HG02885 (cell line): Measurements from ENCODE around the gene CASZ1.

Source experiments
- ATAC-seq: cut with Tn5 transposase; IDR thresholded peaks from one replicate; pipeline ENCODE4 v1.9.1; 2021; ENCODE audit warnings: mild to moderate bottlenecking; ENCODE audit not compliant: unreplicated experiment, poor library complexity

CASZ1 gene

DNA sequence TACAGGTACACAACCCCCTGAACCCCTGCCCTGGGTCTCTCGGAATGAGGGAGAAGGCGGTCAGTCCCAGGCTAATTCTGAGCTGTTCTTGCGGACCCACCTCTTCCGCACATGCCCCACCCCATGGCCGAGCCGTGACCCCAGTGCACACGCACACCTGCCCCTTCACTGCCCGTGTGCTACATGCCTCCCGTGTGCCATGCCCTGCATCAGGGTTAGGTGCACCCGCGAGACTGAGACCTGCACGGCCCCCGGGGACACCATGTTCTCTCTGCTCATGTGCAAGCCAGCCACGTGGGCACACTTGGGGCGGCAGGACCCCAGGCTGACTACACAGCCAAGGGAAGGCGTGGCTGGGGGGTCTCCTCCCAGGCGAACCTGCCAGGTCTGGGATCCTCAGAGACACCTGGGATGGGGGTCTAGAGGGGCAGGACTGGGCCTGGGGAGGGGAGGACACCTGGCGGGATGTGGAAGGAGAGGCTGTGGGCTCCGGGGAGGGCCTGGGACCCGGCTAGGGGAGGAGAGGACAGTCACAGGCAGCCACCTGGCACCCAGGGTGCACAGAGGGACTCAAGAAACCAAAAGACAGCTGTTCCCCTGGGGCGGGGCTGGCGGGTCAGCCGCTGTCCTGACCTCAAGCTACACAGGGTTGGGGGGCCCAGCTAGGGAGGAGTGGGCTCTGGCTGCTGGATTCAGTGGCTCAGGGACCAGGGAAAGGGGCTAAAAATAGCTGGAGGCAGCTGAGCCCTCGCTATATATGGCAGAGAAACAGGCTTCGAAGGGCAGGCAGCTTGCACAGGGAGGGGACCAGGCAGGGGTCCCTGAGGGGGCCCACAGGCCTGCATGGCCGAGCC, 133.4 kb downstream of the CASZ1 start:
- no peak for ATAC-seq

- no peak for ATAC-seq
Measured at GRCh38 chr1:10662090-10662688, 134.3 kb downstream of the CASZ1 start.

GRCh38 chr1:10661453-10661852, 135.0 kb downstream of the CASZ1 start:
- no peak for ATAC-seq

DNA sequence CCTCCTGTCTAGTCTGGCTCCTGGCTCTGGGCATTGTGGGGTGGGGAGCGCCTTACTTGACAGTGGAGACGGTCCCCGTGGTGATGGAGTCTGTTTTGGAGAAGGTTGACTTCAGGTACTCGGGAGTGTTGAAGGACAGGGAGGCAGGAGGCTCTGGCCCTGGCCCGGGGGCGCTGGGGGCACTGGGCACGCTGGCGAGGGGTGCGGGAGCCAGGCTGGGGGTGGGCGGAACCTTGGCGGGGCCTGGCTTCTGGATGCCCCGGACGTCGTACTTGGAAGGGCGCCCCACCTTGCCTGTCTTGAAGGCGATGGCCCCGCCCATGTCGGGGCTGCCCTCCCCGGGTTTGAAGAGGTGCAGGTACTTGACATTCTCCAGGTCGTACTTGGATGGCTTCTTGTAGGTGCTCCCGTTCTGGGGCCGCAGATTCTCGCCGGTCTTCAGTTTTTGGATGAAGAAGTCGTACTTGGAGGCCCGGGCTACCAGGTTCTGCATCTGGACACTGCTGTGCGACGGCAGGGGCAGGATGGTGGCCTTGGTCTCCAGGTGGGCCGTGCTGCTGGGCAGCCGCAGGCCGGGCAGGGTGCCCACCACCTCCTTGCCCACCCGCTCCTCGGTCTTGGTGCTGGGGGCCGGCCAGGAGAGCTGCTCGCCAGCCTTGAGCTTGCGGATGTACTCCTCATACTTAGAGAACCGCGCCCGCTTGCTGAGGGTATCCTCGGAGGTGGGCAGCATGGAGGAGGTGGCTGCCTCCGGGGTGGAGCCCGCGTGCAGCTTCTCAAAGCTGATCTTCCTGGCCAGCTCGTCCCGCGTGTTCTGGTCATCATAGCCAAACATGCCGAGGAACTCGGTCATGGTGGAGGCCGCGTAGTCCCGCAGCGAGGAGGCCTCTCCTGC, 136.6 kb downstream of the CASZ1 start:
- no peak for ATAC-seq

DNA sequence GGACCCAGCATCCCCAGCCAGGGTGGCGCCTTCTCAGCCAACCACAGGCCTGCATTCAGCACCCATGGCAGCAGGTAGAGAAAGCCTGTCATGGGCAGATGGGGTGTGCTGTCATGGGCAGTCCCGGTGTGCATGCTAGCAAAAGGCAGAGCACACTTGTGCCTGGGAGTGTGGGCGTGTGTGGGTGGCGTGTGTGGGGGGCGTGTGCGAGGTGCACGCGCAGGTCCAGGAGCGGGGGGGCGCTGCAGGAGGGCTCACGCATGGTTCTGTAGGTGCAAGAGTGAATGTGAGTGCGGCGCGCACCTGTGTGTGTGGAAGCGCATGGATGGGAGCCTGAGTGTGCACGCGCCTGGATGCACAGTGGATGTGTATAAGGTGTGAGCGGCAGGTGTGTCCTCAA, 137.2 kb downstream of the CASZ1 start:
- no peak for ATAC-seq

GRCh38 chr1:10658396-10659066, 137.9 kb downstream of the CASZ1 start:
- ATAC-seq: no peak

DNA sequence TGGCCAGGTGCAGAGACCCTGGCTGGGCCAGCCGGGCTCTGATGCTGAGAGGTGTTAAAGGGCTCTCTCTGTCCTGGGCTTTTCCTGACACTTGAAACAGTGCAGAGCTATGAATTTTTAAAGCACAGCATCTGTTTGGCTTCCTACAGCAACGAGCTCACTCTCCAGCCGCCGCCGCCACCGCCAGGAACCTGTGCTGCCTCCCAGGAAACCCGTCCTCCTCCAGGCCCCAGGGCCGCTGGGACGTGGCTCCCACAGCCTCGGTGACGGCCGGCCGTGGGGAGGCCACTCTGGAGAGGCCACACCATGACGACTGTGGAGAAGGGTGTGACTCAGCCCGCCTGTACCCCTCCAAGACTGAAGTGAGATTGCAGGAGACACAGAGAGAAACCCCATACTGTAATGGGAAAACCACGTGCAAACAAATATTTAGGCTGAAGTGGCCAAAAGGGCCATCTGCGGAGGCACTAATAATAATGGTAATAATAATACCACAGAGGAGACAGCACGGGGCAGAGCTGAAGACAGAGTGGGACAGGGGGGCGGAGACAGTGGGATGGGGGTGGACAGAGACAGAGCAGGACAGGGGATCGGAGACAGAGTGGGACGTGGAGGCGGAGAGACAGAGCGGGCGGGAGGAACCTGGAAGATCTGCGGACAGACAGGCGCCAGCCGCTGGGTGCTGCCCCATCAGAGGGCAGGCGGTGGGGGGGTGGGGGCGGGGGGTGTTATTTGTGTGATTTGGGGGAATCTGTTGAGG, 139.2 kb downstream of the CASZ1 start:
- ATAC-seq: no peak

DNA sequence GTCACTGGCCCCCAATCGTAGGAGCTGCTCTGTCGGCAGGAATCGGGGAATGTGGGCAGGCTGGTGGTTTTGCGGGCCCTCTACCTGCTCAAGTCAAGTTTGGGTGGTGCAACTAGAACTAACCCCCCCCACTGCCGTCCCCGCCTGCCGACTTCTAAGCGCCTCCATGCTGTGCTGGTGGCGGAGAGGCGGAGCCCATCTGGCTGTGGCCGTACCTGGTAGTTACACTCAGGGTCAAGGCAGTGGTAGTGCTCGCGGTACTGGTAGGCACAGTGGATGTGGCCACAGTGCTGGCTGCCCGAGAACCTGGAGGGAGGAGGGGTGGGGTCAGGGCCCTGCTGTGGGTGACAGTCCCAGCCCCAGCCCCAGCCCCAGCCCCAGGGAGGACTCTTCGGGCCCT, 140.0 kb downstream of the CASZ1 start:
- no peak for ATAC-seq

GRCh38 chr1:10655002-10655401, 141.4 kb downstream of the CASZ1 start:
- no peak for ATAC-seq

- ATAC-seq: no peak
Measured at GRCh38 chr1:10653370-10654125, 142.9 kb downstream of the CASZ1 start.

DNA sequence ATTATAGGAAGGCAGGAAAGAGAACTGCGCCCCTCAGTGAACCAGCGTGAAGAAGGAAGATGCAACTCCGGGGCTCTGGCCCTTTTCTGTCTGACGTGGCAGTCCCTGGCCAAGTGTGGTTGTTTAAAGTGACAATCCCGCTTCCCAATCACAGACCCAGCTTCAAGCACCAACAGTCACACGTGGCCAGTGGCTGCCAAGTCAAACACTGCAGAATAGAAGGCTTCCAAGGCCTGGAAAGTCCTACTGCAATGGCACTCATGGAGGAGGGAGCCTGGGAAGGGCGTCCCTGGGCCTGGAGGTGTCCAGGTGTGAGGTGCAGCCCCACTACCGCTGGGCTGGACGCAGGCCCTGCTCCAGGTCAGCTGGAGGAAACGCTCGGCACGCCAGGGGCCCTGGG, 143.8 kb downstream of the CASZ1 start:
- no peak for ATAC-seq

GRCh38 chr1:10651793-10652192, 144.7 kb downstream of the CASZ1 start:
- no peak for ATAC-seq

DNA sequence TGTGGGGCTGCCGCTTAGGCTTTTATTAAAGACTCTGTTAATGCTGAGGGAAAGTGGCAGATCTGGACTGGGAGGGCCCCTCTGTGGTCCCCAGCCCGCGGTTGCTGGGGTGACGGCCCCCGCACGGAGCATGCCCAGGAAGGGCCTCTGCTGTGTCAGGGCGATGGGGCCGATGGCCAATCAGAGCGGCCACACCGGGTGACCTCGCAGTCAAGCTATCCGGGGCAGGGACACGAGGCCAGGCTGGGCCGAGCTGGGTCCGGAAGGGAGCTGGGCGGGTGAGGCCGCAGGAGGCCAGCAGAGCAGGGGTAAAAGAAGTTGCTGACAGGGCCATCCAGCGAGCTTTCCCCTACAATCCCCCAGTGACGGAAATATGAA, 145.1 kb downstream of the CASZ1 start:
- no peak for ATAC-seq

GRCh38 chr1:10650556-10651388, 145.7 kb downstream of the CASZ1 start:
- ATAC-seq: no peak

DNA sequence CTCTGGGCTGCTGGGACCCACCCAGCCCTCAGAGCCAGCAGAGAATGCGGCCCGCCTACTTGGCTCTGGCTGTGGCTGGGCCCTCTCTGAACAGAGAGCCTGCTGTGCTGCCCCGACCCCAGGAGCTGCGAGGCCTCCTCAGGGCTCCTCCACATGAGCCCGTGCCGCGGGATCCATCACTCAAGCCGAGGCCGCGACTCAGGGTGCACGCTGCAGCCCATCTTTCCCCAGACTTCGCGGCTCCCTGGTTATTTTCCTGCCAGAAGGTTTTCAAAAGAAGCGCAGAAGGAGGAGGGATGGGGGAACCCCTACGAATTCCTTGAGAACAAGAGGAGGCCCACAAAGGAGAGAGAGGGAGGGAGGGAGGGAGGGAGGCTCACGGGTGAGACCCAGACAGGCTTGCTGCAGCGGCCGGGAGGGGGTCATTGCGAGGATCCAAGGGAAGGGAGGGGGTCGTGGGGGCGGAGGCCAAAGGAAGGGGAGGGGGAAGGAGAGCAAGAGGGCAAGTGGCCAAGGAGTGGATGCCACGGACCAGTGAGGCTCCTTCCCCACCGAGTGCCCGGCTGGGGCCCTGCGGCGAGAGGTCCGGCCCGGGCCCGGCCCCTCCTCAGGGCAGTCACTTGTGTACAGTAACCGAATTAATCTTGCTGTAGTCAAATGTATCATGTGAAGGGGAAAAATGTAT, 146.8 kb downstream of the CASZ1 start:
- no peak for ATAC-seq

DNA sequence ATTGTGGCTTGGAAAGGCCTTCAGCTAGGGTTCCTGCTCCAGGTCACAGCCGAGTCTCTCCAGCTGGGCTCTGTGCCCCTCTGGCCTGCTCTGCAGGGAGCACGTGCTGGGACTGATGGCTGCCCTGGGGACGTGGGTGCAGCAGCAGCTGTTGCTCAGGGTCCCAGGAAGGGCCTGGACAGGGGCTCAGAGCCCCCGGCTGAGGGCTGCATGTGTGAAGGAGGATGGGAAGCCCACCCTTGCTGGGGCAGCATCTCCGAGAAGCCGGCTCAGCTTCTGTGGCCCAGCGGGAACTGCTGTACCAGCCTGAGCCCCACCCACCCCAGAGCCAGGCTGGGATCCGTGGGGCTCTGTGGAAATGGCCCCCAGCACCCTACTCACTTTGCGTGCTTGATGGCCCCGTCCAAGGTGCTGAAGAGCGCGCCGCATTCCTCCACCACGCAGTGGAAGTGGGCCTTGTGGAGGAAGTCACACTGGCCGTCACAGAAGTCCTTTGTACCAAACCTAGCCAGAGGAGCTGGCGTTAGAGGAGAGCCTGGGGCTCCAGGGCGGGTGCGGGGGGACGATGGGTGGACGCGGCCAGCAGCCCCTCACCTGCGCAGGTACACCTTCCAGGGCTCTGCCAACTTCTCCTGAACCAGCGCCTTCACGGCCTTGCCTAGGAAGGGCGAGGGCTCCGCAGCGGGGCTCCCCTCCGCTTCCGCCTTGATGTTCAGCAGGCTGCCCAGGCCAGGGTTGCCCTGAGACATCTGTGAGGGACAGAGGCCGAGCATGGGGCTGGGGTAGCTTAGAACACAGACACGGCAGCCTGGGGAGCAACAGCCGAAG, 147.5 kb downstream of the CASZ1 start:
- no peak for ATAC-seq
